Trophoblast cell (in vitro differentiated cells and primary cell): Measurements from ENCODE around the gene ALDH18A1.
A peak's percentile ranks its signal among the peaks of the same experiment; 100 is the strongest.

ENCODE experiments used
- DNase-seq, 2 donors: peaks; one replicate each; pipeline ENCODE4 v3.0.0-alpha.2; 2016
- H2AFZ ChIP-seq: 2 replicates; pipeline ENCODE4 v1.6.1; 2013; ENCODE audit warnings: low read length, moderate library complexity, mild to moderate bottlenecking; ENCODE audit not compliant: insufficient read depth, poor library complexity
- H2AK5ac ChIP-seq: 2 replicates; pipeline ENCODE4 v1.6.1; 2013; ENCODE audit warnings: mild to moderate bottlenecking, low read length
- H2BK120ac ChIP-seq: 2 replicates; pipeline ENCODE4 v1.6.1; 2013; ENCODE audit warnings: low read length, mild to moderate bottlenecking, moderate library complexity; ENCODE audit not compliant: insufficient read depth, poor library complexity
- H2BK12ac ChIP-seq: 2 replicates; pipeline ENCODE4 v1.6.1; 2013; ENCODE audit warnings: mild to moderate bottlenecking, low read length, moderate library complexity
- H2BK5ac ChIP-seq: 2 replicates; pipeline ENCODE4 v1.6.1; 2013; ENCODE audit warnings: low read length, low read depth, moderate library complexity, mild to moderate bottlenecking; ENCODE audit not compliant: poor library complexity
- H3K14ac ChIP-seq: 2 replicates; pipeline ENCODE4 v1.6.1; 2013; ENCODE audit warnings: mild to moderate bottlenecking, low read length
- H3K18ac ChIP-seq: 2 replicates; pipeline ENCODE4 v1.6.1; 2013; ENCODE audit warnings: mild to moderate bottlenecking, low read length
- H3K23ac ChIP-seq: 2 replicates; pipeline ENCODE4 v1.6.1; 2013; ENCODE audit warnings: low read length
- H3K27ac ChIP-seq: 2 replicates; pipeline ENCODE4 v1.5.1; 2013; ENCODE audit warnings: low read depth, mild to moderate bottlenecking, inconsistent platforms, low read length, moderate library complexity
- H3K27me3 ChIP-seq: 2 replicates; pipeline ENCODE4 v1.6.1; 2013; ENCODE audit warnings: inconsistent platforms, mild to moderate bottlenecking, low read length, moderate library complexity; ENCODE audit not compliant: insufficient read depth
- H3K36me3 ChIP-seq, 2 experiments: 1 replicate in 1 of 2; 2 replicates in 1 of 2; pipeline ENCODE4 v1.6.1; 2013; ENCODE audit warnings: low read length in 2 of 2, mild to moderate bottlenecking in 2 of 2, moderate library complexity in 1 of 2; ENCODE audit not compliant: insufficient read depth in 2 of 2, control insufficient read depth in 1 of 2
- H3K4ac ChIP-seq: 2 replicates; pipeline ENCODE4 v1.6.1; 2013; ENCODE audit warnings: low read depth, mild to moderate bottlenecking, low read length, moderate library complexity
- H3K4me1 ChIP-seq, 2 experiments: 1 replicate in 1 of 2; 2 replicates in 1 of 2; pipeline ENCODE4 v1.6.1; 2013; ENCODE audit warnings: low read length in 2 of 2, mild to moderate bottlenecking in 2 of 2, moderate library complexity in 1 of 2; ENCODE audit not compliant: insufficient read depth in 2 of 2, control insufficient read depth in 1 of 2
- H3K4me2 ChIP-seq: 2 replicates; pipeline ENCODE4 v1.6.1; 2013; ENCODE audit warnings: inconsistent platforms, mild to moderate bottlenecking, low read length, moderate library complexity
- H3K4me3 ChIP-seq: 2 replicates; pipeline ENCODE4 v1.5.1; 2013; ENCODE audit warnings: mild to moderate bottlenecking, low read depth, low read length, inconsistent platforms
- H3K79me1 ChIP-seq: one replicate; pipeline ENCODE4 v1.6.1; 2013; ENCODE audit warnings: low read length
- H3K79me2 ChIP-seq: 2 replicates; pipeline ENCODE4 v1.6.1; 2013; ENCODE audit warnings: low read length, mild to moderate bottlenecking; ENCODE audit not compliant: control insufficient read depth, insufficient read depth, poor library complexity
- H3K9ac ChIP-seq: 2 replicates; pipeline ENCODE4 v1.6.1; 2013; ENCODE audit warnings: mild to moderate bottlenecking, low read length
- H3K9me3 ChIP-seq: 2 replicates; pipeline ENCODE4 v1.6.1; 2013; ENCODE audit warnings: low read depth, mild to moderate bottlenecking, control low read depth, inconsistent platforms, low read length; ENCODE audit not compliant: insufficient read depth
- H4K12ac ChIP-seq: 2 replicates; pipeline ENCODE4 v1.6.1; 2013; ENCODE audit warnings: low read depth, mild to moderate bottlenecking, low read length, moderate library complexity
- H4K8ac ChIP-seq: 2 replicates; pipeline ENCODE4 v1.6.1; 2013; ENCODE audit warnings: low read depth, mild to moderate bottlenecking, low read length, moderate library complexity
- H4K91ac ChIP-seq: one replicate; pipeline ENCODE4 v1.6.1; 2013; ENCODE audit warnings: low read depth, mild to moderate bottlenecking, low read length, moderate library complexity
- WGBS: extraction: QIAGEN DNeasy Blood & Tissue Kit; methylation state at CpG from one replicate; pipeline ENCODE4 v1.1.7; 2013; ENCODE audit warnings: missing lambda C conversion rate; ENCODE audit not compliant: insufficient read length, insufficient coverage; ENCODE audit errors: extremely low coverage; 5-methylcytosine and 5-hydroxymethylcytosine counted together

The ALDH18A1 gene

GRCh38 chr10:95562341-95562965 lies 94.1 kb downstream of the ALDH18A1 start:
- peaks cover 10% of the 10 kb centered on the region for H3K27me3 ChIP-seq
- peaks cover 7% of the 10 kb centered on the region for H3K79me1 ChIP-seq
- H2AK5ac ChIP-seq = no peak overlapping the region
- no peak overlapping the region for H2BK5ac ChIP-seq
- no peak overlapping the region for H3K18ac ChIP-seq
- peaks cover 2% of the 10 kb centered on the region for H3K79me2 ChIP-seq
- no peak overlapping the region for H3K27ac ChIP-seq
- H3K4me3 ChIP-seq = no peak overlapping the region
- H3K4ac ChIP-seq = no peak overlapping the region
- H4K12ac ChIP-seq = no peak overlapping the region
- no peak overlapping the region for H4K91ac ChIP-seq
- H3K23ac ChIP-seq = no peak overlapping the region
- H3K14ac ChIP-seq = no peak overlapping the region
- H4K8ac ChIP-seq = no peak overlapping the region
- H3K4me1 ChIP-seq = peaks cover 10 to 18% of the 10 kb centered on the region in 2 experiments
- no peak overlapping the region for H2AFZ ChIP-seq
- H3K36me3 ChIP-seq = no peaks in the 10 kb centered on the region
- no peak overlapping the region for H3K9ac ChIP-seq
- H3K4me2 ChIP-seq = no peak overlapping the region
- no peak for DNase-seq
- no peak overlapping the region for H2BK120ac ChIP-seq
- no peaks in the 10 kb centered on the region for H3K9me3 ChIP-seq
- WGBS = no CpG with 5 or more reads among the region's 7 CpGs
- H2BK12ac ChIP-seq = no peak overlapping the region

DNA sequence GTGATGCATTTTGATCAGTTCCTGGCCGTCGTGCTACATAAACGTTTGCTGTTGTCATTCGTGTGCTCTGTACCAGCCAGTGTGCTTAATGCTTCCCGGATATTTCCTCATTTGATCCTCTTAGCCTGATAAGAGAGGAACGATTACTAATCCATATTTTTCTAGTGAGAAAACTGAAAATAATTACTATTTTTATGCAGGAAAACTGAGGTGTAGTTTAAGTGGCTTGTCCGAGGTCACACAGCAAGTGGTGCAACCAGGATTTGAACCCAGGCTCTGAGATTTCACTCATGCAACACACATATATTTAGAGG lies 94.7 kb downstream of the ALDH18A1 start:
- WGBS = no CpG with 5 or more reads among the region's 7 CpGs
- Histone ChIP-seq H4K8ac (no peak overlapping the region), H3K4ac (no peak overlapping the region), H3K79me1 (peaks cover 7% of the 10 kb centered on the region), H2BK120ac (no peak overlapping the region), H4K91ac (no peak overlapping the region), H2AK5ac (no peak overlapping the region), H3K4me3 (no peak overlapping the region), H3K23ac (no peak overlapping the region), H3K4me1 (peaks cover 10 to 18% of the 10 kb centered on the region in 2 experiments), H3K27me3 (peaks cover 10% of the 10 kb centered on the region), H2BK12ac (no peak overlapping the region), H3K27ac (no peak overlapping the region), H3K18ac (no peak overlapping the region), H3K36me3 (no peaks in the 10 kb centered on the region), H2AFZ (no peak overlapping the region), H3K9me3 (no peaks in the 10 kb centered on the region), H2BK5ac (no peak overlapping the region), H3K14ac (no peak overlapping the region), H3K9ac (no peak overlapping the region), H3K4me2 (peak overlapping the region; percentile 75), H4K12ac (no peak overlapping the region), H3K79me2 (peaks cover 2% of the 10 kb centered on the region)
- DNase-seq = peak; percentile 45 to 74

GRCh38 chr10:95561177-95561863 lies 95.2 kb downstream of the ALDH18A1 start, which contains the start of gene SORBS1:
Gene SORBS1, minus strand, starts transcription at chr10:95561371. Its CDS starts 120,236 bp downstream, at chr10:95441135.
- peaks cover 7% of the 10 kb centered on the region for H3K79me1 ChIP-seq
- H2BK5ac ChIP-seq = no peak within 1 kb of the TSS
- peak within 1 kb of the TSS; percentile 57 for H2BK120ac ChIP-seq
- H2AFZ ChIP-seq = peak within 1 kb of the TSS; percentile 66
- peaks cover 2% of the 10 kb centered on the region for H3K79me2 ChIP-seq
- peak within 1 kb of the TSS; percentile 75 for H4K8ac ChIP-seq
- H3K18ac ChIP-seq = peak within 1 kb of the TSS; percentile 55
- no peak within 1 kb of the TSS for H2AK5ac ChIP-seq
- peaks cover 10% of the 10 kb centered on the region for H3K27me3 ChIP-seq
- H3K23ac ChIP-seq = no peak within 1 kb of the TSS
- no CpG with 5 or more reads among the region's 77 CpGs for WGBS
- no peak within 1 kb of the TSS for H4K12ac ChIP-seq
- no peak within 1 kb of the TSS for H3K4ac ChIP-seq
- peak within 1 kb of the TSS; percentile 53 for H4K91ac ChIP-seq
- H3K4me2 ChIP-seq = peak within 1 kb of the TSS; percentile 75
- peak within 1 kb of the TSS; percentile 68 for H2BK12ac ChIP-seq
- H3K4me3 ChIP-seq = peak within 1 kb of the TSS; percentile 76
- H3K4me1 ChIP-seq = peaks cover 10 to 18% of the 10 kb centered on the region in 2 experiments
- H3K27ac ChIP-seq = no peak within 1 kb of the TSS
- H3K9me3 ChIP-seq = no peaks in the 10 kb centered on the region
- peak within 1 kb of the TSS; percentile 67 for H3K9ac ChIP-seq
- peak within 1 kb of the TSS; percentile 64 for H3K14ac ChIP-seq
- DNase-seq = peak; percentile 98 to 99
- no peaks in the 10 kb centered on the region for H3K36me3 ChIP-seq

GRCh38 chr10:95560278-95561176 lies 96.0 kb downstream of the ALDH18A1 start:
- Histone ChIP-seq H2AK5ac (no peak overlapping the region), H3K9me3 (no peaks in the 10 kb centered on the region)
- WGBS = no CpG with 5 or more reads among the region's 48 CpGs

More at GRCh38 chr10:95560278-95561176, 96.0 kb downstream of the ALDH18A1 start:
- H3K23ac ChIP-seq = no peak overlapping the region
- peaks cover 7% of the 10 kb centered on the region for H3K79me1 ChIP-seq
- H3K4ac ChIP-seq = no peak overlapping the region
- peak overlapping the region; percentile 66 for H2AFZ ChIP-seq
- no peak overlapping the region for H2BK120ac ChIP-seq
- peak overlapping the region; percentile 76 for H3K4me3 ChIP-seq
- peaks cover 10% of the 10 kb centered on the region for H3K27me3 ChIP-seq
- H3K14ac ChIP-seq = peak overlapping the region; percentile 28
- H3K18ac ChIP-seq = peak overlapping the region; percentile 55
- H3K36me3 ChIP-seq = no peaks in the 10 kb centered on the region
- peak in 1 of 2 donors; percentile 63 for DNase-seq
- no peak overlapping the region for H2BK5ac ChIP-seq
- peaks cover 10 to 18% of the 10 kb centered on the region in 2 experiments for H3K4me1 ChIP-seq
- H2BK12ac ChIP-seq = no peak overlapping the region
- H3K9ac ChIP-seq = peak overlapping the region; percentile 67
- H3K4me2 ChIP-seq = peak overlapping the region; percentile 71
- no peak overlapping the region for H4K91ac ChIP-seq
- H4K12ac ChIP-seq = no peak overlapping the region
- peaks cover 2% of the 10 kb centered on the region for H3K79me2 ChIP-seq
- no peak overlapping the region for H3K27ac ChIP-seq
- no peak overlapping the region for H4K8ac ChIP-seq
